Osteoblast (primary cell): ENCODE data around the gene STAB1. TPM values are rescaled to one million over a fixed set of nuclear protein-coding genes. Genes with fewer than 3 reads are reported as not detected.

Experiments
- DNase-seq: peaks from one replicate; pipeline ENCODE4 v3.0.0; 2011; ENCODE audit warnings: low spot score, mixed read lengths; ENCODE audit not compliant: insufficient read length; ENCODE audit errors: missing footprints
- H2AFZ ChIP-seq: 2 replicates; pipeline ENCODE4 v1.6.0; 2011; ENCODE audit warnings: mild to moderate bottlenecking, low read length
- H3K27ac ChIP-seq: 2 replicates; pipeline ENCODE4 v1.5.1; 2011; ENCODE audit warnings: mild to moderate bottlenecking, low read depth, low read length, moderate library complexity
- H3K27me3 ChIP-seq: 2 replicates; pipeline ENCODE4 v1.6.0; 2012; ENCODE audit warnings: mild to moderate bottlenecking, control low read depth, inconsistent platforms, low read length, moderate library complexity; ENCODE audit not compliant: insufficient read depth
- H3K36me3 ChIP-seq: 2 replicates; pipeline ENCODE4 v1.5.1; 2011; ENCODE audit warnings: mild to moderate bottlenecking, low read length, control low read depth, moderate library complexity; ENCODE audit not compliant: insufficient read depth
- H3K4me1 ChIP-seq: 2 replicates; pipeline ENCODE4 v1.5.1; 2011; ENCODE audit warnings: mild to moderate bottlenecking, low read length, control low read depth, moderate library complexity; ENCODE audit not compliant: insufficient read depth
- H3K4me2 ChIP-seq: 2 replicates; pipeline ENCODE4 v1.6.0; 2011; ENCODE audit warnings: mild to moderate bottlenecking, low read length; ENCODE audit not compliant: insufficient read depth
- H3K4me3 ChIP-seq: fragments of 200-600 bp; sonication (generic); 3 replicates; pipeline ENCODE4 v1.5.1; 2012; ENCODE audit warnings: mild to moderate bottlenecking, low read length, inconsistent platforms; ENCODE audit not compliant: insufficient read depth
- H3K79me2 ChIP-seq: 2 replicates; pipeline ENCODE4 v1.6.0; 2012; ENCODE audit warnings: mild to moderate bottlenecking, low read length, control low read depth, inconsistent platforms; ENCODE audit not compliant: insufficient read depth
- H3K9me3 ChIP-seq: 2 replicates; pipeline ENCODE4 v1.5.1; 2011; ENCODE audit warnings: low read depth, low read length, control low read depth
- H4K20me1 ChIP-seq: 2 replicates; pipeline ENCODE4 v1.6.0; 2012; ENCODE audit warnings: mild to moderate bottlenecking, low read length, control low read depth; ENCODE audit not compliant: insufficient read depth
- CTCF ChIP-seq: IDR thresholded peaks from 2 replicates; pipeline ENCODE4 v1.5.1; 2011; ENCODE audit warnings: mild to moderate bottlenecking, low read depth, low read length, moderate library complexity; ENCODE audit errors: extremely low read depth
- total RNA-seq: library from RNA; depleted of rRNA; stranded (reverse); fragments of >200 nt; gene quantifications from 2 replicates; pipeline ENCODE4 v1.2.3, GENCODE V29; 2012

Gene STAB1
- total RNA-seq, 1 donor: 1.1 TPM

DNA sequence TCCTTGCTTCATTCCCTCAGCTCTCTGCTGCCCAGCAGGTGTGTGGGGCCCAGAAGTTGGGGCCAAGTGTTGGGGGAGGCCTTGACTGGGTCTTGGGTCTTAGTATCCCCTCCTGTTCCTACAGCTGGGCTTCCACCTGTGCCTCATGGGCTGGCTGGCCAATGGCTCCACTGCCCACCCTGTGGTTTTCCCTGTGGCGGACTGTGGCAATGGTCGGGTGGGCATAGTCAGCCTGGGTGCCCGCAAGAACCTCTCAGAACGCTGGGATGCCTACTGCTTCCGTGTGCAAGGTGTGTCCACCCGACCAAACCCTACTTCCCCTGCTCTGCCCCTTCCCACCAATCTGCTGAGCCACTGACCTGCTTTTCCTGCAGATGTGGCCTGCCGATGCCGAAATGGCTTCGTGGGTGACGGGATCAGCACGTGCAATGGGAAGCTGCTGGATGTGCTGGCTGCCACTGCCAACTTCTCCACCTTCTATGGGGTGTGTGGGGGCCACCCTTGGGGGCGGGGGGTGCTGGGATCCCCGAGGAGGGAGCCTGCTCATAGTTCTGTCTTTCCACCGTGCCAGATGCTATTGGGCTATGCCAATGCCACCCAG, 27.6 kb downstream of the STAB1 start:
- Histone ChIP-seq H3K79me2 (no peaks in the 10 kb centered on the region), H2AFZ (no peak overlapping the region), H4K20me1 (peaks cover 3% of the 10 kb centered on the region), H3K4me2 (no peak overlapping the region), H3K27me3 (no peaks in the 10 kb centered on the region), H3K36me3 (peaks cover 30% of the 10 kb centered on the region), H3K27ac (peak overlapping the region; percentile 24), H3K4me3 (no peak overlapping the region), H3K4me1 (peaks cover 3% of the 10 kb centered on the region), H3K9me3 (no peaks in the 10 kb centered on the region)
- peak; percentile 83 for DNase-seq
- TF ChIP-seq CTCF: no peak

- peak; percentile 91 for DNase-seq
- peaks cover 3% of the 10 kb centered on the region for H3K4me1 ChIP-seq
- H3K27ac ChIP-seq: peak overlapping the region; percentile 24
- H3K36me3 ChIP-seq: peaks cover 37% of the 10 kb centered on the region
- peaks cover 7% of the 10 kb centered on the region for H4K20me1 ChIP-seq
- no peak overlapping the region for H3K4me2 ChIP-seq
- no peak overlapping the region for H3K4me3 ChIP-seq
- no peak overlapping the region for H2AFZ ChIP-seq
- TF ChIP-seq CTCF: no peak
- no peaks in the 10 kb centered on the region for H3K9me3 ChIP-seq
- H3K79me2 ChIP-seq: no peaks in the 10 kb centered on the region
- no peaks in the 10 kb centered on the region for H3K27me3 ChIP-seq
Observed at GRCh38 chr3:52523386-52524257, 28.5 kb downstream of the STAB1 start.

- Histone ChIP-seq H4K20me1 (peaks cover 12% of the 10 kb centered on the region), H3K27me3 (no peaks in the 10 kb centered on the region), H3K9me3 (no peaks in the 10 kb centered on the region), H2AFZ (no peak overlapping the region), H3K27ac (peak overlapping the region; percentile 24), H3K4me1 (peaks cover 3% of the 10 kb centered on the region), H3K4me3 (no peak overlapping the region), H3K36me3 (peaks cover 44% of the 10 kb centered on the region), H3K79me2 (peaks cover 5% of the 10 kb centered on the region), H3K4me2 (no peak overlapping the region)
- peak; percentile 82 for DNase-seq
- no peak for TF ChIP-seq CTCF
Observed at GRCh38 chr3:52524258-52524751, 29.2 kb downstream of the STAB1 start.
